HG02678 (cell line): ENCODE data around the gene WDR62.

Experiments used
- ATAC-seq: cut with Tn5 transposase; IDR thresholded peaks from one replicate; pipeline ENCODE4 v1.9.1; 2021; ENCODE audit warnings: mild to moderate bottlenecking, moderate library complexity; ENCODE audit not compliant: unreplicated experiment

Gene WDR62

DNA sequence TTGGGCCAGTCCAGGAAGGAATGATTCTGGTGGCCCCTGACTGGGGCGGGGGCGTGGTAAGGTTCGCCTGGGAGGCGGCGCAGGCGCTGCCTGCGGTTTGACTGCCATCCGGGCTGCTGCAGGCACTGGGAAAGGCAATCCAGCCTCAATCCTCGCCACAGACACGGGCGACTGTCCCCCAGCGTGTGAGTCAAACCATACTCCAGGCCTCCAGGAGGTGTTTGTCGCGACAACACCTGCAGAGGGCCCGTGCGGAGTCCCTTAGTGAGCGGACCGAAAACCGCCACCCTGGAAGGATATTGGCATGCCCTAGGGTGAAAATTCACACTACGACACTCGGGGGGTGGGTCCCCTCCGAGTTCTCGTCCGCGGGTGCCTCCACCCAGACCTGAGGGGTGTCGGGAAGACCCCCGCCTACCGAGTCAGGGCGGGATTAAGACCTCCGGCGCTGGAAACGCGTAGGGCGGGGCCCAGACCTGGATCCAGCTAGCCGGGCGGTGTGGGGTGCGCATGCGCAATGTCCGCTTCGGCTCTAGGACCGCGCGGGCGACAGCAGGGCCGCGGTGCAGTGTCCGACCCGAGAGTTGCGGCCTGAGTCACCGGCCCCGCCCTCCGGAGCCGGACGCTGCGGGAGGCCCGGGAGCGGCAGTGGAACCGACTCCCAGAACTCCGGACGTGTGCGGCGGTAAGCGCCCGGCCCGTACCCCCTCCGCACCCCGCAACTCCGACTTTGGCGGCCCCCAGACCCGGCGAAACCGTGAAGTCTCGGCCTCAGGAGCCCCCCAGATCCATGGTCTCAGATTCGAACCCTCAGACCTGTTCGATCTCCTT, 85.0 kb downstream of the WDR62 start, which contains the start of gene CAPNS1:
Gene CAPNS1 (plus strand): TSS at position 594 of the 831 bp plus-strand sequence. CDS start 946 bp downstream, outside the sequence.
- ATAC-seq: peak; percentile 86

DNA sequence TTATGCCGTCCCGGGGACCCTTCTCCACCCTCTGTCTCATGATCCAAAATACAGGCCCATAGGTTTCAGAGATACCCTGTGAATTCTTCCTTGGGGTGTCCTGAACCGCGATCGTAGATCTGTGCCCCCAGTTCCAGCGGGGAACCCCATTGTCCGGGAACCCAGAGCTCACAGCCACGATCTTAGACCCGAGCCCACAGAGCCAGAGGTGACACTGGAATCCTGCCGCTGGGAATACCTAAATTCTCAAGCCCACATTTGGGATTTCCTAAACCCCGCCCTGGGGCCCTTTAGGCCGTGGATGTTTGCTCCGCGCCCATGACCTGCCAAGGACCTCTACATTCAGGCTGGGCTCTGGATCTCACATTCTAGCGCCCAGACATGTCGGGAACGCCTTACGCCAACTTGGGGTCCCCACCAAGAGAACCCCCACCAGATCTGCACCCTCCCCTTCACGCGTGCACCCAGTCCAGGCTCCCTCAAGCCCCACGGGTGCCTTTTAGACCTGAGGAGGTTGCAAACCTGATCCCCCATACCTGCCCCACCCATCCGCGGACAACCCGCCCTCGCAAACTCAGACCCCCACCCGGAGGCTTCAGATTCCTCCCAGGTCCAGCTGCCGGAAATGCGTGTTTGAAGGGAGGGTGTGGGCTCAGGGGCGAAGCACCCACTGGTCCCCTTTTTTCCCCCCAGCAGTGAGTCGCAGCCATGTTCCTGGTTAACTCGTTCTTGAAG, 85.8 kb downstream of the WDR62 start:
- no peak for ATAC-seq

DNA sequence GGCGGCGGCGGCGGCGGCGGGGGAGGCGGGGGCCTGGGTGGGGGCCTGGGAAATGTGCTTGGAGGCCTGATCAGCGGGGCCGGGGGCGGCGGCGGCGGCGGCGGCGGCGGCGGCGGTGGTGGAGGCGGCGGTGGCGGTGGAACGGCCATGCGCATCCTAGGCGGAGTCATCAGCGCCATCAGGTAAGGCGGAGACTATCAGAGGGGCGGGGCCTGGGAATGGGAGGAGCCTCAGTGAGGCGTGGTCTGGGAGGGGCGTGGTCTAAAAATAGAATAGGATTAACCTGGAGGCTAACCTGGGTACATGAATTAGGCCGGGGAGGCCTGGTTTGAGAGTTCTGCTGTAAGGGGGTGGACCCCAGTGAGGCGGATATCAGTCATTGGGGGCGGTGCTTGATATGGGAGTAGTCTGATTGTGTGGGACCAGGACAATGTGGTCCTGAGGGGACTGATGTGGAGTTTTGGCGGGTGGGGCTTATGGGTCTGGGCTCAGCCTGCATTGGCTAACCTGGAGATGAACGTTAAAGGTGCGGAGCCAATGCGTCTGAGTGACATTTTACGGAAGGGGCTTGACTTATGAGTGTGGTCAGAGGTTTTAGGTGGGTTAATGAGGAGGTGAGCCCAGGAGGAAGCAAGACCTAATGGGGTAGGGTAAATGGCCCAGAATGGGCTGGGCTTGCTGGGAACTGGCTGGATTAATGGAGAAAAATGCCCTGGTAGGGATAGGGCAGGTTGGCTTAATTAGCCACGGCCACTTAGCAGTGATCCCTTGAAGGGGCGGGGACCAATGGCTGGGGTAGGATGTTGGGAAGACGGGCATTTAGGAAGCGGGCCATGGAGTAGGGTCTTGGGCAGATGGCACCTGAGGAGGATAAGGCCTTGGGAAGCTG, 86.6 kb downstream of the WDR62 start:
- peak; percentile 51 for ATAC-seq

DNA sequence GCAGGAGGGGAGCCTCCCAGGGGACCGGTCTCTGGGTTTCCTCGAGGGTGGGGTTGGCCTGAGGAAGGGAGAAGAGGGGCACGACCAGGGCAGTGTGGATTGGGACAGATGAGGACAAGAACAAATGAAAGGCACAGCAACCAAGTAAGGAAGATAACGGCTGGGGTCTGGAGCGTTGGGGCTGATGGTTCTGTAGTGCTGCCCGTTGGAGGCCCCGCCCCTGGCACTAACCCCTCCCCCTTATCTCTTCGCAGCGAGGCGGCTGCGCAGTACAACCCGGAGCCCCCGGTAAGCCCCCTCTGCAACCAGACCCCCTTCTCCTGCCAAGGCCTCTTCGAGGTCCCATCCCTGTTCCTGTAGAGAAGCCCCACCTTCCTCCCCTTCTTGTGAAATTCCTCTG, 87.3 kb downstream of the WDR62 start:
- no peak for ATAC-seq

DNA sequence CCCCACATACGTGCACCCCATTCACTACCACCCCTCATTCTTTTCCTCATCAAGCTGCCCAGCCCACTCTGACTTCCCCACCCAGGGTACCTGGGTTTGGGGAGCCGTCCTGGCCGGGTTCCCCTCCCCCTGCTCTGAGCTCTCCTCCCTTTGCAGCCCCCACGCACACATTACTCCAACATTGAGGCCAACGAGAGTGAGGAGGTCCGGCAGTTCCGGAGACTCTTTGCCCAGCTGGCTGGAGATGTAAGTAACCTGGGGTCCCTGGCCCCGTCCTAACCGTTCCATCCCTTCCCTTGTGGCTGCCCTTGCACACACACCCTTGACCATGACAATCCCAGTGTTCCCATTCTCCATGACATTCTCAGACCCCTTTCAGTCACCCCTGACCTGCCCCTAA, 87.8 kb downstream of the WDR62 start:
- ATAC-seq: no peak

DNA sequence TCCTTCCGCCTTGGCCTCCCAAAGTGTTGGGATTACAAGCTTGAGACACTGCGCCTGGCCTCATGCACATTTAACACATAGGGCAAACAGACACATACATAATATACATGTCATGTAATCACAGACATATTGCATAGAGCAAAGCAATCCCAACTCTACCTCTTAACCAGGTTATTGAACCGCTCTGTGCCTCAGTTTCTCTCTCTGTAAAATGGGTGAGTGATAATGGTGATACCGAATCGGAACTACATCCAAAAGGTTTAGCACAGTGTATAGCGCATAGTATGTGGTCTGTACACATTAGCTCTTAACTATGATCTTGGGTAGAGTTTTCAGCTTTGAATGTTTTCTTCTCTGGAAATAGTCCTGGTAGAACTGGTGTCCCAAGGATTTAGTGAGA, 89.9 kb downstream of the WDR62 start:
- no peak for ATAC-seq

DNA sequence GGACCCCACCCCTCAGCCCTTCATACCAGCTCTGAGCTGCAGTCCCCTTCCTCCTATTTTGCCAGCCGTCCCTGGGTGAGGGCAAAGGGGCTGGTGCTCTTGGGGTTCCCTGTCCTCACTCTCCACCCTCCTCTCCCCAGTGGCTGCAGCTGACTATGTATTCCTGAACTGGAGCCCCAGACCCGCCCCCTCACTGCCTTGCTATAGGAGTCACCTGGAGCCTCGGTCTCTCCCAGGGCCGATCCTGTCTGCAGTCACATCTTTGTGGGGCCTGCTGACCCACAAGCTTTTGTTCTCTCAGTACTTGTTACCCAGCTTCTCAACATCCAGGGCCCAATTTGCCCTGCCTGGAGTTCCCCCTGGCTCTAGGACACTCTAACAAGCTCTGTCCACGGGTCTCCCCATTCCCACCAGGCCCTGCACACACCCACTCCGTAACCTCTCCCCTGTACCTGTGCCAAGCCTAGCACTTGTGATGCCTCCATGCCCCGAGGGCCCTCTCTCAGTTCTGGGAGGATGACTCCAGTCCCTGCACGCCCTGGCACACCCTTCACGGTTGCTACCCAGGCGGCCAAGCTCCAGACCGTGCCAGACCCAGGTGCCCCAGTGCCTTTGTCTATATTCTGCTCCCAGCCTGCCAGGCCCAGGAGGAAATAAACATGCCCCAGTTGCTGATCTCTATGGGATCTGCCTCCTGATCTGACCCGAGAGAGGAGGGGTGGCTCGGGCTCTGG, 95.1 kb downstream of the WDR62 start:
- no peak for ATAC-seq

DNA sequence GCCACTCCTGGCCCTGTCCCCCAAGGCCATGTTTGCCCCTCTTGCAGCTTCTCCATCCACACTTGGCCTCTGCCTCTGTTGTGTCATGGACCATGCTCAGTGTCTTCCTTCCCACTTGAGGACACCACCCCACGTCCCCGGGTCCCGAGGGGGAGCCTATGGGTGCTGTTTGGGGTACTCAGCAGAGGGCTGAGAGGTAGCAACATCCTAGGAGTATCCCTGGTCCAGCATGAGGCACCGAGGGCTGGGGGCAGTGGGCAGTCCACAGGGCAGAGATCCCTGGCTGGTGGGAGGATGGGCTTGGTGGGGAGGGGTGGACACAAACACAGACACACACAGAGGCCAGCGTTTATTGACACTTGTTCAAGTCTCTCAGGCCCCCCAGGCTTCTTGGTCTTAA, 95.9 kb downstream of the WDR62 start:
- no peak for ATAC-seq

DNA sequence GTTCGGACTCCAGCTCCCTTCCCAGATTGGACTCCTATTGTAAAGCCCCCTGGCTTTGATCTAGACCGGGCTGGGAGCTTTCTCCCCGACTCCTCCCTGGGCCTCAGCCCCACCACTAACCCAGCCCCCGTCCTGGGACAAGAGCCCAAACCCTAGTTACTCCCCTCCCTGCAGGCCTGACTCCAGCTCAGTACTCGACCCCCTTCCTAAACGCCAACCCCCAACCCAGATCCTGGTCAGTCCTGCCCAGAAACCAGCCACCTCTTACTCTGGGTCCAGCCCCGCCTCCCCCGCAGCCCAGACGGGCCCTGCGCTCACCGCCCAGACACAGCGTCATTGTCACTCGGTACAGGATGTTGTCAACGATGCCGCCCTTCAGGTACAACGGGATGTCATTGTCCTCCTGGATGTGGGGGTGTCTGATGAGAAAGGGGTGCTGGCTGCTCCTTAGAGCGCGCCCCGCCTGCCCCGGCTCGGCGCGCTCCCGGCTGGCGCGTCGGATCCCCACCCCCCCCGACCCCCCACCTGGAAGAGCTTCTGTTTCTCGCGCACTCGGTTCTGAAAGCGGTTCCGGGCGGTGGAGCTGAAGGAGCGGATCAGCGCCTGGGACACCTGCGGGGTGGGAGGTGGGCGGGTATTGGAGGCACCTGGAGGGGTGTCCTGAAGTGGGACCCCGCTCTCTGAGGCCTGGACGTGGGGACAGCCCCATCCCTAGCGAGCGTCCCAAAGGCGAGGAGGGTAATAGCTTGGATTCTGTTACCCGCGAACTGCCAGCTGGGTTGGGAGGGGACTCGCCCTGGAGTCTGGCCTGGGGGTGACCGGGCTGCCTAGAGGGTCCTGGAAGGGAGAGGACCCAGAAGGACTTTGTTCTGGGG, 96.7 kb downstream of the WDR62 start:
- no peak for ATAC-seq

DNA sequence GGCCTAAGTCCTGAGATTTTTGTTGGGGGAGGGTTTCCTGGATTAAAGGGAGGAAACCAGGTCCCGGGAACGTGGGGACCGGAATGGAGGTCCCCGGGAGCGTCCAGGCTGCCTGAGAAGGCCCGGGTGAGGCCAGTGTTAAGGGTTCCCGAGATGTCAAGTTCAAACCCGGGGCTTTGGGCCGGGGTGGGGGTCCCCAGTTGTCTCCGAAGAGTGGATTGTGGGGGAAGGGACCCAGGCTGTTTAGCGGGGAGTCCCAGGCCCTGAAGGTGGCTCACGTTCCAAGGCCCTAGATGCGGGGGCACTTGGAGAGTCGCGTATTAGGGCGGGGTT, 97.3 kb downstream of the WDR62 start:
- ATAC-seq: no peak

DNA sequence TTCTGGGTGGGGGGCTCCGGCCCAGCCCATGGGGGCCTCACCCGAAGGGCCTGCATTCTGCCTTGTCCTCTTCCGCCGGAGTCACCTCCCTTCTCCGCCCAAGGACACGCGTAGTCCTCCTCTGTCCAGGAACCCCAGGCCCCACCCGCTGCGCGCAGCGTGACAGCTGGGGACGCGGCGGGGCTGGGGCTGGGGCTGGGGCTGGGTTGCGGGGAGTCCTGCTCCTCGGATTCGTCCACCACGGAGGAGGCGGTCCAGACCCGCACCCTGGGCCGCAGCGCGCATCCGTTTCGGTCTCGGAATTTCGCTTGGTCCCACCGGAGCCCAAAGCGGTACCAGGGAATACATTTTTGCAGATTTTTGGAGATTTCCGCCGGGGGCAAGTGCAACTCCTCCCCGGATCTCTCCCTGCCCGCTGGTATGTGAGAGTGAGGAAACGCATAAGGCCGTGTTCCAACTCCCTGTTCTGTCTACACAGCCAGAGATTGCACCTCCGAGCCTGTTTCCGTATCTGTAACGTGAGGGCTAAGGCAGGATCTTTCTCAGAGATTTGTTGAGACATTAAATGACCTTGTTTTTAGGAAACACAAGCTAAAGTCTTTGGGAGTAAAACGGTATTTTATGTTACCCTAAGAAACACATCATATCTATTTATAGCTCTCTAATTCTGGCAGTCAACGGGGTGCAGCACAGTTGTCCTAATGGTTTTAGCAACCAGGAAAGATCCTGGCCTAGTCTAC, 97.8 kb downstream of the WDR62 start, which contains the start of gene COX7A1:
Gene COX7A1 (minus strand): TSS at position 96 of the 740 bp plus-strand sequence. CDS start 40 bp downstream, at position 56.
- ATAC-seq: no peak

DNA sequence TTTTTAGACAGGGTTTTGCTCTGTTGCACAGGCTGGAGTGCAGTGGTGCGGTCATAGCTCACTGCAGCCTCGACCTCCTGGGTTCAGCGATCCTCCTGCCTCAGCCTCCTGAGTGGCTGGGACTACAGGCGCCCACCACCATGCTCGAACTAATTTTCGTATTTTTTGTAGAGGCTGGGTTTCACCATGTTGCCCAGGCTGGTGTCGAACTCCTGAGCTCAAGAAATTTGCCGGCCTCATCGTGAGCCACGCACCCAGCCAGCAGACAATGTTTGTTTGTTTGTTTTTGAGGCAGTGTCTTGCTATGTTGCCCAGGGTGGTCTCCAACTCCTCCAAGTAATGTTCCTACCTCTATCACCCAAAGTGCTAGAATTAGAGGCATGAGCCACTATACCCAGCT, 98.4 kb downstream of the WDR62 start:
- no peak for ATAC-seq
